ENCODE results near the gene GSTK1.

GSTK1 gene

DNA sequence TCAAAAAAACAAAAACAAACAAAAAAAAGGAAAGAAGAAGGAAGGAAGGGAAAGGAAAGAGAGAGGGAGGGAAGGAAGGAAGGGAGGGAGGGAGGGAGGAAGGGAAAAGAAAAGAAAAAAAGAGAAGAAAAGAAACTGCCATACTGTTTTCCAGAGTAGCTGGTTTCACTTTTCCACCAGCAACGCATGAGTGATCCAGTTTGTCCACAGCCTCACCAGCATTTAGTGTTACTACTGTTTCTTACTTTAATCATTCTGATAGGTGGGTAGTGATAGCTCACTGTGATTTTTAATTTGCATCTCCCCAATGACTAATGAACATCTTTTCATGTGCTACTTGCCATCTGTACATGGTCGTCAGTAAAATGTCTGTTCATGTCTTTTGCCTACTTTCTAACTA, 9.6 kb downstream of the GSTK1 start:
- H3K4me2 ChIP-seq (ENCODE audit: low read depth, low read length) = no peak overlapping the region
- H3K9me3 ChIP-seq (replicated peaks; ENCODE audit: insufficient read depth, low read length) = no peaks in the 10 kb centered on the region
- H3K27me3 ChIP-seq (replicated peaks; ENCODE audit: insufficient read depth, low read length) = no peaks in the 10 kb centered on the region
- no peaks in the 10 kb centered on the region for H3K36me3 ChIP-seq (replicated peaks; ENCODE audit: insufficient read depth, low read length)
- no peak overlapping the region for H3K27ac ChIP-seq (ENCODE audit: low read length)
- H3F3A ChIP-seq (ENCODE audit: insufficient read depth, low read length) = 0 out of 2 replicates have a peak, but pooled peaks cover 3% of the 10 kb centered on the region
- H2AFZ ChIP-seq (ENCODE audit: low read length) = no peak overlapping the region
- no peak for DNase-seq
- no peak overlapping the region for H3K9ac ChIP-seq (ENCODE audit: low read length)
- no peaks in the 10 kb centered on the region for H4K20me1 ChIP-seq (ENCODE audit: insufficient read depth, low read length)
- no peaks in the 10 kb centered on the region for H3K79me2 ChIP-seq (ENCODE audit: low read length)
- H3K9me2 ChIP-seq (replicated peaks; ENCODE audit: insufficient read depth, low read length) = no peaks in the 10 kb centered on the region
- no peak overlapping the region for H3K4me3 ChIP-seq (ENCODE audit: low read length)
- TF ChIP-seq CTCF (IDR thresholded peaks at IDR 0.05; ENCODE audit: low read length) (no peak), EZH2phosphoT487 (IDR thresholded peaks at IDR 0.05; ENCODE audit: low read length) (no peak), EZH2 (optimal IDR thresholded peaks at IDR 0.05; ENCODE audit: low read depth, low read length) (no peak)
- no peaks in the 10 kb centered on the region for H3K4me1 ChIP-seq (ENCODE audit: low read length)

DNA sequence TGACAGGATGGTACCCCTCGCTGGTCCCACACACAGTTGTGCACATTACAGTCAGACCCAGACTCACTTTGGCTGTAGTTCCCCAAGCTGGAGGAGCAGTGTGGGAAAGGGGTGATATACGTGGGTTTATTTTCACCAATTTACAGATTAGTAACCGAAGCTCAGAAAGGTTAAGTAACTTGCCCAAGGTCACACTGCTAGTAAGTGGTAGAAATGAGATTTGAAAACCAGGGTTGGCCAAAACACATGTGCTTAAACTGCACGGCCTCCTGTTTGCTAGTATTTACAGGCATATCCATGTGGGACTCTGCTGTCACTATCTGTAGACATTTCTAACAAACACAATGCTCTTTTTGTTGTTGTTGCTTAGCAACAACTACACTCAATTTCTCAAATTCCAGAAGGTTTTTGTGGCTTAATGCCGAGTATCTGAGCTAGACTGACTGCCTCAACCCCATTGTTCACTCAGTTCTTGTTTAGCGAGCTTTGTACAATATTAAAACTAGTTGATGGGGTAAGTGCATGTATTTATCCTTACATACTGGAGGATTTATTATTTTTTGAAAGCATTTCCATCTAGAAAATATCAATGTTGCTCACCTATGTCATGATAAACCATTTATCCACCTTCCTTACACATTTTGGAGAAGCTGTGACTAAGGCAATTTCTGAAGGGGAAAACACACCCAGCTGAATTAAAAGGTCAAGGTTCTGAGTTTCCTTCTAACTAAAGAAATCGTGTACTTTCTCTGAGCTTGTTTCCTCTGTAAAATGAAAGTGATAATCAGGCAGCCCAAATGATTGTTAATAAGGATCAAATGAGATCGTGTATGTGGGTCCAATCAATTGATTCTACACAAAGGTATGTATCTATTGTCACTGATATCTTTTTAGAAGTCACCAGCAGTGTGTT, 16.2 kb downstream of the GSTK1 start:
- Histone ChIP-seq H2AFZ (ENCODE audit: low read length) (peak overlapping the region; percentile 13; the same call in 1 of the 2 replicates), H3K9me2 (replicated peaks; ENCODE audit: insufficient read depth, low read length) (no peaks in the 10 kb centered on the region), H3K27me3 (replicated peaks; ENCODE audit: insufficient read depth, low read length) (no peaks in the 10 kb centered on the region), H3F3A (ENCODE audit: insufficient read depth, low read length) (no peaks in the 10 kb centered on the region), H3K4me1 (ENCODE audit: low read length) (no peaks in the 10 kb centered on the region), H3K9ac (ENCODE audit: low read length) (no peak overlapping the region), H3K79me2 (ENCODE audit: low read length) (no peaks in the 10 kb centered on the region), H3K36me3 (replicated peaks; ENCODE audit: insufficient read depth, low read length) (no peaks in the 10 kb centered on the region), H3K4me2 (ENCODE audit: low read depth, low read length) (peak overlapping the region; percentile 9), H3K9me3 (replicated peaks; ENCODE audit: insufficient read depth, low read length) (no peaks in the 10 kb centered on the region), H3K27ac (ENCODE audit: low read length) (no peak overlapping the region), H3K4me3 (ENCODE audit: low read length) (no peak overlapping the region), H4K20me1 (ENCODE audit: insufficient read depth, low read length) (no peaks in the 10 kb centered on the region)
- no peak for TF ChIP-seq EZH2phosphoT487 (IDR thresholded peaks at IDR 0.05; ENCODE audit: low read length)
- no peak for TF ChIP-seq EZH2 (optimal IDR thresholded peaks at IDR 0.05; ENCODE audit: low read depth, low read length)
- no peak for TF ChIP-seq CTCF (IDR thresholded peaks at IDR 0.05; ENCODE audit: low read length)
- DNase-seq = no peak

- H3K9ac ChIP-seq (ENCODE audit: low read length) = no peak overlapping the region
- H2AFZ ChIP-seq (ENCODE audit: low read length) = no peak overlapping the region
- no peaks in the 10 kb centered on the region for H3K36me3 ChIP-seq (replicated peaks; ENCODE audit: insufficient read depth, low read length)
- H3K27me3 ChIP-seq (replicated peaks; ENCODE audit: insufficient read depth, low read length) = no peaks in the 10 kb centered on the region
- H3K4me1 ChIP-seq (ENCODE audit: low read length) = no peaks in the 10 kb centered on the region
- no peaks in the 10 kb centered on the region for H3K9me2 ChIP-seq (replicated peaks; ENCODE audit: insufficient read depth, low read length)
- H3K27ac ChIP-seq (ENCODE audit: low read length) = no peak overlapping the region
- peak overlapping the region; percentile 9 for H3K4me2 ChIP-seq (ENCODE audit: low read depth, low read length)
- H4K20me1 ChIP-seq (ENCODE audit: insufficient read depth, low read length) = no peaks in the 10 kb centered on the region
- no peaks in the 10 kb centered on the region for H3K9me3 ChIP-seq (replicated peaks; ENCODE audit: insufficient read depth, low read length)
- no peak for DNase-seq
- TF ChIP-seq EZH2phosphoT487 (IDR thresholded peaks at IDR 0.05; ENCODE audit: low read length) (no peak), EZH2 (optimal IDR thresholded peaks at IDR 0.05; ENCODE audit: low read depth, low read length) (no peak), CTCF (IDR thresholded peaks at IDR 0.05; ENCODE audit: low read length) (no peak)
- H3K79me2 ChIP-seq (ENCODE audit: low read length) = no peaks in the 10 kb centered on the region
- no peaks in the 10 kb centered on the region for H3F3A ChIP-seq (ENCODE audit: insufficient read depth, low read length)
- no peak overlapping the region for H3K4me3 ChIP-seq (ENCODE audit: low read length)
These were observed 16.9 kb downstream of the GSTK1 start for GRCh38 chr7:143280160-143280559.

All from MM.1S (cell line).